Measurements from ENCODE around the gene ANO6.

GRCh38 chr12:45254254-45254653 lies 38.4 kb downstream of the ANO6 start:
- TF ChIP-seq CTCF (conservative IDR thresholded peaks at IDR 0.05 in 1 of 2, IDR thresholded peaks at IDR 0.05 in 1 of 2; ENCODE audit: extremely low read depth in 1 of 2, insufficient read depth in 1 of 2, low read depth in 1 of 2, low read length in 2 of 2) (no peak), EZH2 (IDR thresholded peaks at IDR 0.05; ENCODE audit: borderline replicate concordance, low read length) (no peak)

All from mammary epithelial cell (primary cell).